HG02973 (cell line): Measurements from ENCODE around the gene SKOR2.

Experiments used
- ATAC-seq: cut with Tn5 transposase; IDR thresholded peaks from one replicate; pipeline ENCODE4 v1.9.1; 2021; ENCODE audit warnings: moderate library complexity; ENCODE audit not compliant: unreplicated experiment

The SKOR2 gene

DNA sequence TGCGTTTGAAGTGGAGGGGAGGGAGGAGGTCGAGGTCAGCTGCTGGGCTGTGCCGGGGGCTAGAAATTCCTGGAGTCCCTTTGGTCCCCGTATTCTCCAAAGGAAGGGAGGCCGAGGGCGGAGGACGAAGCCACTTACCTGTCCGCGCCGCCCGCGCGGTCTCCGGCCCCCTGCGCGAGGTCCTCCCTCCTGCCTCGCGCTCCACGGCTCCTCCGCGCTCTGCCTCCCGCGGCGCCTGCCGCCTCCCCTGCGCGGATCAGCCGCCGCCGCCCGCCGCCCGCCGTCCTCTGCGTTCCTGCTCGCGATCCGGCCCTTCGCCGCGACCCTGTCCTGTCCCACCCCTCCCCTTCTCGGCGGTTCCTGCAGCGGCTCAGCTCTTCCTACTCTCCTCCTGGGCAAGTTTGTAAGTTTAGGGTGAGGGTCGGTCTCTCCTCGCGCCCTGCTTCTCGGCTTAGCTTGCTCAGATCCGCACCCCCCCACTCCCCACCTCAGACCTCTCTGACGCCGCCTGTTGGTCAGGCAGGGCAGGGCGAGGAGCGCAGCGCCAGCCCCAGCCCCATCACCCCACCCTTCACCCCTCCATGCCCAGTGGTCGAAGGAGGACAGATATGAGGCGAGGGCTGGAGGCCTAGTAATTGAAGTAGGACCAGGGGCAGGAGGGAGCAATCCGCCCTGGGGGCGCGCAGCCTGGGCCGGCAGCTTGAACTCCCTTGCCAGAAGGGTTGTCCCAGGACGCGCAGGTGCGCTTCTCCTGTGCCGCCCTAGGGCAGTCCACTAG lies 9.7 kb upstream of the SKOR2 start:
- ATAC-seq: no peak

- no peak for ATAC-seq
These were observed 8.9 kb upstream of the SKOR2 start for GRCh38 chr18:47260120-47260923.

DNA sequence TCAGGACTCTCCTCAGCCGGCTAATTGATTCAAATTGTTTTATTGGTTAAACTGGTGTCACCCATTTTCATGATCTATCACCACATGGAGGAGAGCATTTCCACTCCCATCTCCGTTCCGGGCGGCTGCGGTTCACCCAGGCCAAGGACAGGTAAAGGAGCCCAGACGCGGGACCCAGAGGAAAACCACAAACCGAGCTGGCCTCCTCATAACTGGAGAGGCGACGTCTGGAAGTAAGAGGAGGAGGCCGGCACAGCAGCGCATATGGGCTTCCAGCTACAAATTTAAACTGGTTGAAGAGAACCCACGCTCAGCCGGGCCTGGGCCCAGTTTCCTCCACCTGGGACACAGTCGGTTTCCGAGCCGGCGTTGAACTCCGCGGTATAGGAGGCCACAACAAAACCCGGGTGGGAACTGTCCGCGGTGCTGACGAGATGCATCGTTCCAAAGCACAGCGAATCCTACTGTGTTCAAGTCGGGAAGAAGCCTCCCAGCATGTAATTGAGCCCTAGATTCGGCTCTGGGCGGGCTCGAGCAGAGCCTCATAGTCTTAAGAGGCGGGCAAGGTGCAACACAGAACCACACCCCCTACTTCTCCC lies 3.0 kb upstream of the SKOR2 start:
- no peak for ATAC-seq

GRCh38 chr18:47253101-47253654 lies 1.7 kb upstream of the SKOR2 start:
- ATAC-seq: no peak

DNA sequence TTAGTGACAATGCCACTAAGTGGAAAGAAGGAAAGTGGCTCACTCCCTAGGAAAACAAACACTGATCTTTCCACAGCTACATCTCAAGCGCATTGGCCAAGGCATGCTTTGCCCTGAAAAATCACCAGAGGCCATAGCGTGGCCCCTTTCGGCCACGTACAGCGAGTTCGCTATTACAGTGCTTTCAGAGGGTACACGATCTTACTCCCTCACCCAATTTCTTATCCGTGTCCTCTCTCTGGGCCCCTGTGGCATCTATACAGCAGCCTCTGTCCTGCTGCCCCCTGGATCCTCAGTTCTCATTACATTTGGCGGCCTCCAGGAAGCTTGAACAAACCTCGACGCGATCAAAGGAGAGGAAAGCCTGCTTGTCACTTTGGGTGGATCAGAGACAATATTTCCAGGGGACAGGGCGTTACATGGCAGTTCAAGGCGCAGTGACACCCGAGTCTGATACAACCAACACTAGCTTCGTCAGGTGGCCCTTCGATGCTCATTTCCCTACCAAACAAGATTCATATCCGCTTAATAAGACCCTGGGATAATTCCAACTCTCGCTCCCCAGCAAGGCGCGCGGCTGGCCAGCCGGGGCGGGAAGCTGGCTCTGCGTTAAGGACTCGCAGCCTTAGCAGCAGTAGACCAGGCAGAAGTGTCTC lies 941 bp downstream of the SKOR2 start:
- ATAC-seq: no peak

GRCh38 chr18:47249314-47249981 lies 2.0 kb downstream of the SKOR2 start:
- ATAC-seq: no peak

- ATAC-seq: no peak
These were observed 2.7 kb downstream of the SKOR2 start for GRCh38 chr18:47248604-47249313.

GRCh38 chr18:47248115-47248603 lies 3.3 kb downstream of the SKOR2 start:
- no peak for ATAC-seq

- no peak for ATAC-seq
These were observed 3.9 kb downstream of the SKOR2 start for GRCh38 chr18:47247416-47248114.

DNA sequence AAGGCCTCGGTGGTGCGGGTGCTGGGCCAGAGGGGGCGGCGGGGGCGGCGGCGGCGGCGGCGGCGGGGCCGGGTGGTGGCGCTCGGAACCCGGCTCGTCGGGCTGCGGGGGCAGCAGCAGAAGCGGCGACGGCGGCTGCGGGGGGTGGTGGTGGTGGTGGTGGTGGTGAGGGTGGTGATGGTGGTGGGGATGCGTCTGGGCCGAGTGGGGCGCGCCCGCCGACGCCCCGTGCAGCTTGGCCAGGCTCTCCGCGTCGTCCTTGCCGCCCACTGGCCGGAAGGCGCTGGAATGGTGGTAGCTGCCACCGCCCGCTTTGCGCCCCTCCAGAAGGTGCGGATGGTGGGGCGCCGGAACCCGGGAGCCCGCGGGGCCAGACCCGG lies 4.4 kb downstream of the SKOR2 start:
- no peak for ATAC-seq

- ATAC-seq: no peak
These were observed 5.2 kb downstream of the SKOR2 start for GRCh38 chr18:47246027-47246971.

- ATAC-seq: no peak
These were observed 7.4 kb downstream of the SKOR2 start for GRCh38 chr18:47244086-47244485.

- no peak for ATAC-seq
These were observed 16.4 kb downstream of the SKOR2 start for GRCh38 chr18:47235096-47235495.

DNA sequence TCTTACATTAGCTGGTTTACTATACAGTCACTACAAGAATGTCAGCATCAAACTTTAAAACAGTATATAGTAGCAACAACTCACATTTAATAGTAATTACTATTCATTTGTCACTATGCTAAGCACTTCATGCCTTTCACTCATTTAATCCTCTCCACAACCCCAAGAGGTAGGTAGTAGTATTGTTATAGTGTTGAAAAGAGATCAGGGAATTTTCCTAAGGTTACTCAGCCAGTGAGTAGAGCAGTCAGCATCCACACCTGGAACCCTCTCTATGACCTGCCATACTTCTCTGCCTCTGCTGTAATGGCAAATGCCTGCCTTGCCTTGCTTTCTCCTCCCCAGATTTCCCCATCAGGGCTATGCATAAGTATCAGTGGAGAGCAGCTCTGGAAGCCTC lies 24.8 kb downstream of the SKOR2 start:
- no peak for ATAC-seq

- ATAC-seq: no peak
These were observed 35.8 kb downstream of the SKOR2 start for GRCh38 chr18:47215554-47216138.

DNA sequence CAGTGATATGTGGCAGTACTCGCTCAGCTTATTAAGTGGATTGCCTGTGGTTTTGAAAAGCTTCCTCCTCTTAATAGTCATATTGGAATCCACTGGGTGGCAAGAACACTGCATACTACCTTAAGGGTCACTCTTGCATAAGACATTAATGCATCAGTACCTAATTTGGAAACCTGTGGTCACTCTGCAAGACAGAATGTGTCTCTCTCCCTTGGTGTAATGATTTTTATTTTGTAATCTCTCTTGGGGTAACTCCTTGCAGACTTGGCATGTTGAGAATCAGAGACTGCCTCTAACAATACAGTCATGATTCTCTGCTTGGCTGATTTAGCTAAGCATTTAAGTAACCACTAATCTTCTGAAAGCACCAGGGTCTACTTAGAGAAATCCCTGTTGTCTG lies 42.3 kb downstream of the SKOR2 start:
- no peak for ATAC-seq

DNA sequence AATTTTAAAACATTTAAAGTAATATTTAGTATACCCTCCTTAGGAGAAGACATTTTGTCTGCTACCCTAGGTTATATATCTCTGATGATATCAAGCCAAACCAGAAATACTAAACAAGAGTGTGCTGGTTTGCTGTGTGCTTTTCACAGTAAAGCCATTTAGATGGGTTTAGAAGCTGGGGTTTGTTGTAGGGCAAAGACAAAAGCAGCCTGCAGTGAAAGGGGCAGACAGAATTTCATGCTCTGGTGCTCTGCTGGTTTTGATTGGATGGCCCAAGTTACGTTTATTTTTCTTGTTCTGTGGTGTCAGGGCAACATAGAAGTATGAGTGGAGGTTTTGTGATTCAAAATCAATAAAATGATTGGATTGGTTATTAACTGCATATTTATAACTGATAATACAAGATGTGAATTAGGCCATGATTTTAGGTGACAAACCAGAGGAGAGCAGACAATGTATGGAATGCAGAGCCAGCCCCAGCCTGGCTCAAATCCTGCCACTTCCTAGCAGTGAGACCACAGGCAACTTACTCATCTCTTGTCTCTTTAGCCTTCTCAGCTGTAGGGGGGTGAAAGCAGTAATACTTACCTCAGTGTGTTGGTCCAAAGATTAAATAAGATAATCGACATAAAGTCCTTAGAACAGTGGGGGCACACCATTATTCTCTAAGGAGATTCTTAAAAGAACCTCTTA lies 44.4 kb downstream of the SKOR2 start:
- no peak for ATAC-seq
